Activated naive CD4-positive, alpha-beta T cell treated with anti-CD3 and anti-CD28 coated beads, Interleukin-2, amount 50 U/mL, for 24 hours (primary cell): ENCODE measurements around the gene CELF4.

Source experiments
- H3K27ac Mint-ChIP-seq: one replicate; pipeline ENCODE4 v1.8.0; 2021; ENCODE audit warnings: mild to moderate bottlenecking, mixed read lengths
- H3K27me3 Mint-ChIP-seq: one replicate; pipeline ENCODE4 v1.8.0; 2021; ENCODE audit warnings: mixed read lengths
- H3K36me3 Mint-ChIP-seq: one replicate; pipeline ENCODE4 v1.8.0; 2021; ENCODE audit warnings: mixed read lengths
- H3K4me1 Mint-ChIP-seq: one replicate; pipeline ENCODE4 v1.8.0; 2021; ENCODE audit warnings: mixed read lengths
- H3K4me3 Mint-ChIP-seq: one replicate; pipeline ENCODE4 v1.8.0; 2021; ENCODE audit warnings: mild to moderate bottlenecking, mixed read lengths
- H3K9me3 Mint-ChIP-seq: one replicate; pipeline ENCODE4 v1.8.0; 2021; ENCODE audit warnings: mixed read lengths

CELF4 gene

GRCh38 chr18:37582261-37582660, 16.7 kb upstream of the CELF4 start:
- no peaks in the 10 kb centered on the region for H3K4me1 Mint-ChIP-seq
- H3K9me3 Mint-ChIP-seq, result peaks cover 4% of the 10 kb centered on the region
- H3K4me3 Mint-ChIP-seq, result no peak overlapping the region
- H3K36me3 Mint-ChIP-seq, result no peaks in the 10 kb centered on the region
- peaks cover 2% of the 10 kb centered on the region for H3K27me3 Mint-ChIP-seq
- H3K27ac Mint-ChIP-seq, result no peak overlapping the region

GRCh38 chr18:37578886-37579513, 13.4 kb upstream of the CELF4 start:
- Mint-ChIP-seq H3K9me3 (peaks cover 4% of the 10 kb centered on the region), H3K4me1 (no peaks in the 10 kb centered on the region), H3K4me3 (no peak overlapping the region), H3K27ac (no peak overlapping the region), H3K36me3 (no peaks in the 10 kb centered on the region), H3K27me3 (peaks cover 3% of the 10 kb centered on the region)

GRCh38 chr18:37578182-37578678, 12.6 kb upstream of the CELF4 start:
- Mint-ChIP-seq H3K27me3 (peaks cover 3% of the 10 kb centered on the region), H3K36me3 (no peaks in the 10 kb centered on the region), H3K27ac (no peak overlapping the region), H3K9me3 (no peaks in the 10 kb centered on the region), H3K4me1 (no peaks in the 10 kb centered on the region), H3K4me3 (no peak overlapping the region)

- no peaks in the 10 kb centered on the region for H3K4me1 Mint-ChIP-seq
- no peak overlapping the region for H3K27ac Mint-ChIP-seq
- peaks cover 3% of the 10 kb centered on the region for H3K27me3 Mint-ChIP-seq
- no peaks in the 10 kb centered on the region for H3K9me3 Mint-ChIP-seq
- H3K36me3 Mint-ChIP-seq, result no peaks in the 10 kb centered on the region
- H3K4me3 Mint-ChIP-seq, result no peak overlapping the region
These were observed 11.5 kb upstream of the CELF4 start for GRCh38 chr18:37577051-37577611.

- peaks cover 5% of the 10 kb centered on the region for H3K27me3 Mint-ChIP-seq
- H3K4me1 Mint-ChIP-seq, result no peaks in the 10 kb centered on the region
- no peaks in the 10 kb centered on the region for H3K9me3 Mint-ChIP-seq
- no peak overlapping the region for H3K27ac Mint-ChIP-seq
- H3K4me3 Mint-ChIP-seq, result no peak overlapping the region
- H3K36me3 Mint-ChIP-seq, result no peaks in the 10 kb centered on the region
These were observed 10.0 kb upstream of the CELF4 start for GRCh38 chr18:37575646-37576045.

GRCh38 chr18:37574113-37574512, 8.5 kb upstream of the CELF4 start:
- Mint-ChIP-seq H3K9me3 (no peaks in the 10 kb centered on the region), H3K4me1 (no peaks in the 10 kb centered on the region), H3K27ac (no peak overlapping the region), H3K27me3 (peaks cover 20% of the 10 kb centered on the region), H3K36me3 (no peaks in the 10 kb centered on the region), H3K4me3 (no peak overlapping the region)

GRCh38 chr18:37572736-37573135, 7.1 kb upstream of the CELF4 start:
- no peak overlapping the region for H3K4me3 Mint-ChIP-seq
- H3K4me1 Mint-ChIP-seq, result peaks cover 6% of the 10 kb centered on the region
- peaks cover 32% of the 10 kb centered on the region for H3K27me3 Mint-ChIP-seq
- no peak overlapping the region for H3K27ac Mint-ChIP-seq
- no peaks in the 10 kb centered on the region for H3K36me3 Mint-ChIP-seq
- H3K9me3 Mint-ChIP-seq, result no peaks in the 10 kb centered on the region

- Mint-ChIP-seq H3K27ac (no peak overlapping the region), H3K4me3 (no peak overlapping the region), H3K9me3 (no peaks in the 10 kb centered on the region), H3K4me1 (peaks cover 12% of the 10 kb centered on the region), H3K36me3 (no peaks in the 10 kb centered on the region), H3K27me3 (peaks cover 36% of the 10 kb centered on the region)
These were observed 5.7 kb upstream of the CELF4 start for GRCh38 chr18:37571266-37571665.

- H3K27me3 Mint-ChIP-seq, result peaks cover 41% of the 10 kb centered on the region
- no peaks in the 10 kb centered on the region for H3K9me3 Mint-ChIP-seq
These were observed 4.8 kb upstream of the CELF4 start for GRCh38 chr18:37570336-37570930.

GRCh38 chr18:37568671-37569070, 3.1 kb upstream of the CELF4 start:
- H3K4me3 Mint-ChIP-seq, result no peak overlapping the region
- H3K9me3 Mint-ChIP-seq, result no peaks in the 10 kb centered on the region
- peaks cover 55% of the 10 kb centered on the region for H3K27me3 Mint-ChIP-seq

More at GRCh38 chr18:37570336-37570930, 4.8 kb upstream of the CELF4 start:
- no peak overlapping the region for H3K27ac Mint-ChIP-seq
- H3K4me3 Mint-ChIP-seq, result no peak overlapping the region
- H3K4me1 Mint-ChIP-seq, result peaks cover 16% of the 10 kb centered on the region
- H3K36me3 Mint-ChIP-seq, result no peaks in the 10 kb centered on the region

GRCh38 chr18:37567994-37568359, 2.4 kb upstream of the CELF4 start:
- H3K4me3 Mint-ChIP-seq, result peak overlapping the region; percentile 57
- H3K9me3 Mint-ChIP-seq, result no peaks in the 10 kb centered on the region
- H3K27ac Mint-ChIP-seq, result no peak overlapping the region
- H3K27me3 Mint-ChIP-seq, result peaks cover 57% of the 10 kb centered on the region
- H3K4me1 Mint-ChIP-seq, result peaks cover 20% of the 10 kb centered on the region
- H3K36me3 Mint-ChIP-seq, result no peaks in the 10 kb centered on the region

More at GRCh38 chr18:37568671-37569070, 3.1 kb upstream of the CELF4 start:
- Mint-ChIP-seq H3K36me3 (no peaks in the 10 kb centered on the region), H3K4me1 (peaks cover 20% of the 10 kb centered on the region), H3K27ac (no peak overlapping the region)

GRCh38 chr18:37567061-37567993, 1.7 kb upstream of the CELF4 start:
- Mint-ChIP-seq H3K27ac (no peak overlapping the region), H3K4me3 (peak overlapping the region; percentile 57), H3K4me1 (peaks cover 20% of the 10 kb centered on the region), H3K36me3 (no peaks in the 10 kb centered on the region), H3K9me3 (no peaks in the 10 kb centered on the region), H3K27me3 (peaks cover 59% of the 10 kb centered on the region)

GRCh38 chr18:37566479-37567060, 972 bp upstream of the CELF4 start:
- H3K4me3 Mint-ChIP-seq, result peak overlapping the region; percentile 47
- no peak overlapping the region for H3K27ac Mint-ChIP-seq
- H3K4me1 Mint-ChIP-seq, result peaks cover 20% of the 10 kb centered on the region
- no peaks in the 10 kb centered on the region for H3K36me3 Mint-ChIP-seq
- no peaks in the 10 kb centered on the region for H3K9me3 Mint-ChIP-seq
- peaks cover 62% of the 10 kb centered on the region for H3K27me3 Mint-ChIP-seq

- Mint-ChIP-seq H3K9me3 (no peaks in the 10 kb centered on the region), H3K4me1 (peaks cover 20% of the 10 kb centered on the region), H3K27ac (no peak overlapping the region), H3K4me3 (no peak overlapping the region), H3K36me3 (no peaks in the 10 kb centered on the region), H3K27me3 (peaks cover 63% of the 10 kb centered on the region)
These were observed 430 bp upstream of the CELF4 start for GRCh38 chr18:37565977-37566478.

- Mint-ChIP-seq H3K4me3 (no peak overlapping the region), H3K9me3 (no peaks in the 10 kb centered on the region), H3K27me3 (peaks cover 51% of the 10 kb centered on the region), H3K36me3 (no peaks in the 10 kb centered on the region), H3K4me1 (peaks cover 20% of the 10 kb centered on the region), H3K27ac (no peak overlapping the region)
These were observed 892 bp downstream of the CELF4 start for GRCh38 chr18:37564711-37565100.
